Gastrocnemius medialis (tissue), 4 donors: Measurements from ENCODE around the gene ASS1.

Experiments
- CTCF ChIP-seq, 5 experiments: fragments of 450-650 bp in 3 of 5; fragments of 200-600 bp in 2 of 5; sonication (generic) in 2 of 5; IDR thresholded peaks in 4 of 5; conservative IDR thresholded peaks in 1 of 5; 1 replicate in 4 of 5; 2 replicates in 1 of 5; pipeline ENCODE4 v1.5.1; 2016 to 2019; ENCODE audit warnings: antibody characterized with exemption in 5 of 5, mild to moderate bottlenecking in 3 of 5, moderate library complexity in 3 of 5
- POLR2A ChIP-seq, 2 donors: fragments of 450-650 bp; IDR thresholded peaks; one replicate each; pipeline ENCODE4 v1.6.1; 2017; ENCODE audit warnings: antibody characterized with exemption in 2 of 2, mild to moderate bottlenecking in 2 of 2, moderate library complexity in 2 of 2

DNA sequence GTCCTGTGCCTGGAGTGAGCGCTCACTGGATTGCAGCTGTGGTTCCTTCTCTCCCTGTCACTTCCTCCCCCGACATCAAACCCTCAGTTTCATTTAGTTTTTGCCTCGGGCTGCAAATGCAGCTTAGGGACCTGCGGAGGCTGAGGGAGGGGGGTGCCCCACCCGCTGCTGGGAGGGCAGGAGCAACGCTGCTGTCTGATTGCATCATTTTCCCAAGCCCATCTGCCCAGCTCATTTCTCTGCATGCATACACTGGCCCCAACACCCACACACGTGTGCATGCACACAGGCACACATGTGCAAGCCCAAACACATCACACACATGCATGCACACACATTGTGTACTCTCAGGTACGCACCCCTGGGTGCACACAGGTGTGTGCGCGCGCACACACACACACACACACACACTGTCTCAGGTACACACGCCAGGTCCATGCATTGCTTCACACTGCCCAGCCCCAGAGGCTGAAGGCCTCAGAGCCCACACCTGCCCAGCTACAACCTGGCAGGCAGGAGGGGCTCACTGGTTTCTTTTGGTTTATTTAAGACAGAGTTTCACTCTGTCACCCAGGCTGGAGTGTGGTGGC is 3.4 kb downstream of the ASS1 start:
- TF ChIP-seq CTCF (IDR thresholded peaks at IDR 0.05 in 4 of 5, conservative IDR thresholded peaks at IDR 0.05 in 1 of 5), result no peak
- no peak for TF ChIP-seq POLR2A (IDR thresholded peaks at IDR 0.05)
